HEK293 (cell line): ENCODE data around the gene B3GLCT.
"Not testable (repeated sequence)": the region's sequence is repeated elsewhere in the genome, so short reads cannot be mapped to it uniquely, and the experiment has no call there.

Experiments used
- TRIM28 ChIP-seq: IDR thresholded peaks from 2 replicates; pipeline ENCODE4 v1.6.1; 2011; ENCODE audit warnings: low read length, control low read depth, borderline replicate concordance
- ZNF274 ChIP-seq, 2 experiments: fragments of 200-500 bp in 1 of 2; fragments of 450-650 bp in 1 of 2; sonication (Bioruptor generic) in 1 of 2; formaldehyde crosslinking in 1 of 2; IDR thresholded peaks; 2 replicates each; pipeline versions ENCODE4 v1.5.1 to v1.6.1; 2014 to 2016; ENCODE audit warnings: borderline replicate concordance in 1 of 2, inconsistent platforms in 1 of 2, low read length in 1 of 2, missing biosample characterization in 1 of 2, missing genetic modification characterization in 1 of 2
- ZNF335 ChIP-seq: fragments of 450-650 bp; formaldehyde crosslinking; conservative IDR thresholded peaks from 2 replicates; pipeline ENCODE4 v1.5.1; 2016; ENCODE audit warnings: missing biosample characterization, missing genetic modification characterization
- ZNF555 ChIP-seq: fragments of 450-650 bp; formaldehyde crosslinking; conservative IDR thresholded peaks from 2 replicates; pipeline ENCODE4 v1.5.1; 2017; ENCODE audit warnings: missing biosample characterization, mild to moderate bottlenecking, missing genetic modification characterization, inconsistent platforms

- TF ChIP-seq ZNF335 (tag by site-specific recombination); ZNF274 (IDR thresholded peaks at IDR 0.05; ENCODE audit: low read length); ZNF274 (tag by site-specific recombination; IDR thresholded peaks at IDR 0.05; ENCODE audit: borderline replicate concordance); TRIM28; ZNF555 (tag by site-specific recombination): not testable (repeated sequence)
Observed at GRCh38 chr13:31177813-31178495, 21.8 kb upstream of the B3GLCT start.
